ENCODE measurements around the gene EIF4G1. TPM values are rescaled to one million over a fixed set of nuclear protein-coding genes. Genes with fewer than 3 reads are reported as not detected.

Gene EIF4G1
- total RNA-seq, 1 experiment from 2014 or later: 496 TPM

DNA sequence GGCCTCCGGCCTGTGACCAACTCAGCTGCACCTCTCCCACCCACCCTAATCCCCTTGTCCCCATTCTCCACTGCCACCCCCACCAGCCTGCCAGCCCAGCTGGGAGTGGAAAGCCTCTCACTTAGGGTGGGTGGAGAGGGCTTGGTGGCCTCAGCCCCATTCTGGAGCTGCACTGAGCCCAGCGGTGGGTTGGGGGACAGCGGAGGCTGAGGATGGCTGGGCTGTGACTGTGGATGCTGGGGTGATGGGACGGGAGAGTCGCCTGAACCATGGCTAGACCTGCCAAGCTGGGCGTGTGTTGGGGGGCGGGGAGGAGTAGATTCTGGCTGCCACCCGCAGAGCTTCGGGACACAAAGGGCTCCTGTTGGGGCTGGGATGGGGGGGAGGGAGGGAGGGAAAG, 45.2 kb downstream of the EIF4G1 start:
- H3K79me2 ChIP-seq (ENCODE audit: insufficient read depth, low read length): peaks cover 28% of the 10 kb centered on the region
- no peaks in the 10 kb centered on the region for H3K9me3 ChIP-seq (ENCODE audit: control insufficient read depth in 1 of 2, insufficient read depth in 1 of 2, low read depth in 1 of 2, low read length in 2 of 2)
- no peaks in the 10 kb centered on the region for H3K9me2 ChIP-seq (ENCODE audit: insufficient read depth)
- no peak overlapping the region for H3K9ac ChIP-seq (ENCODE audit: low read length)
- no TSS peak for BruUV-seq (replicated peaks)
- no peaks in the 10 kb centered on the region for H4K20me1 ChIP-seq (ENCODE audit: insufficient read depth)
- no peak overlapping the region for H3K27ac ChIP-seq (ENCODE audit: low read depth, low read length)
- H3K4me3 ChIP-seq (replicated peaks in 1 of 2; ENCODE audit: low read depth in 1 of 2, low read length in 2 of 2): no peak overlapping the region
- H3K36me3 ChIP-seq (ENCODE audit: control insufficient read depth in 1 of 2, insufficient read depth in 2 of 2, low read length in 2 of 2): peaks cover 18 to 20% of the 10 kb centered on the region in 2 experiments; a peak in 3 of 4 replicates
- ChIA-PET POLR2A (interaction anchor here (0.6 to 1.5 kb wide), 2 partner anchors 13 to 1371 kb away, joined by 3 to 4 read pairs; no protein-coding TSS in a partner anchor), CTCF (no interaction called here), RAD21 (ENCODE audit: low non-redundant PET in 1 of 2, low total read pairs in 2 of 2, uncharacterized antibody in 2 of 2, unreplicated experiment in 2 of 2) (no interaction called here)
- H3K4me2 ChIP-seq (ENCODE audit: low read length): no peak overlapping the region
- peaks cover 7 to 27% of the 10 kb centered on the region in 2 experiments for H3K4me1 ChIP-seq (ENCODE audit: control insufficient read depth in 1 of 2, insufficient read depth in 2 of 2, low read length in 2 of 2)
- ATAC-seq (no peak), DNase-seq (ENCODE audit: low read depth, low spot score) (no peak)
- H2AFZ ChIP-seq (ENCODE audit: low read depth, low read length, poor library complexity, severe bottlenecking): no peak overlapping the region
- TF ChIP-seq FOSL1 (IDR thresholded peaks at IDR 0.05; ENCODE audit: low read depth) (no peak), JUND (IDR thresholded peaks at IDR 0.05) (no peak)
- intact Hi-C loops (cut with micrococcal nuclease): no loop called here
- no peaks in the 10 kb centered on the region for H3K27me3 ChIP-seq (ENCODE audit: insufficient read depth, low read length)

DNA sequence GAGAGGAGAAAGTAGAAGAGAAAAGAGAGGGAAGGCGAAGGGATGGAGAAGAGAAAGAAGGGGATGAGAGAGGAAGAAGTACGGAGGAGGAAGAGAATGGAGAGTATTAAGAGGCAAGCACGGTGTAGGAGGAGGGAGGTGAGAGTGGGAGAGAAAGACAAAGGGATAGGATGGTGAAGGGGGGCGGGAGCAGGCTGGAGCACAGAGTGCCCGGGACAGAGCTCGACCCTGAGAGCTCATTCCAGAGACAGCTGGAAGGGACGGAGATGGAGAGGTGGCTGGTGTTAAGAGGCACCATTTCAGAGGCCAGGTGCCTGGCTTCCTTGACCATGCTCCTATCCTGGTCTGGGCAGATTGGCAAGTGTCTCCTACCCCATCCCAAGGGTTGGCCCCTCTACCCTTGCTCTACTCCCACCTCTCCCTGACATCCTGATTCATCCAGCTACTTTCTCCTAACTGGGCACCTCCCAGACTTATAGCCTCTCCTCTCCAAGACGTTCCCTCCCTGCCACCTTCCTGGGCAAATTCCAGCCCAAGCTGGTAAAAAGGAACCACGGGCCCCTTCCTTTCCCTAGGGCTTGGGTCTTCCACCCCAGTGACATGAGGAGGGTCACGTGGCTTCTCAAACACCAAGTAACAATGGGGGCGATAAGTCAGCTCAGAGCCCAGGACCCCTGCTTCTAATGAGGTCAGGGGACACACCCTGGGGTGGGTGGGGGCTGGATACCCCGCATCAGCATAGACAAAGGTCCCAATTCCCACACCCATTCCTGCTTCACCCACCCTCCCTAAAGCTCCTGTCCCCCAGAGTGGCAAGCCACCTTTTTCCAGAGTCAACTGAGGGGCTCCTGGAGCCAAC, 45.9 kb downstream of the EIF4G1 start:
- H3K9me2 ChIP-seq (ENCODE audit: insufficient read depth): no peaks in the 10 kb centered on the region
- ChIA-PET RAD21 (ENCODE audit: low non-redundant PET in 1 of 2, low total read pairs in 2 of 2, uncharacterized antibody in 2 of 2, unreplicated experiment in 2 of 2) (no interaction called here), CTCF (interaction anchor here (0.6 to 1.4 kb wide), 2 partner anchors 11 to 892 kb away, joined by 3 read pairs; no protein-coding TSS in a partner anchor), POLR2A (interaction anchor here (0.9 to 1.9 kb wide), 2 partner anchors 15 to 154 kb away, joined by 3 to 5 read pairs; no protein-coding TSS in a partner anchor)
- H3K9ac ChIP-seq (ENCODE audit: low read length): peak overlapping the region; percentile 99
- H3K27ac ChIP-seq (ENCODE audit: low read depth, low read length): peak overlapping the region; percentile 96
- H3K4me2 ChIP-seq (ENCODE audit: low read length): peak overlapping the region; percentile 99
- no peak overlapping the region for H2AFZ ChIP-seq (ENCODE audit: low read depth, low read length, poor library complexity, severe bottlenecking)
- no peaks in the 10 kb centered on the region for H3K27me3 ChIP-seq (ENCODE audit: insufficient read depth, low read length)
- no TSS peak for BruUV-seq (replicated peaks)
- peak overlapping the region; percentile 95 to 96 for H3K4me3 ChIP-seq (replicated peaks in 1 of 2; ENCODE audit: low read depth in 1 of 2, low read length in 2 of 2)
- H3K4me1 ChIP-seq (ENCODE audit: control insufficient read depth in 1 of 2, insufficient read depth in 2 of 2, low read length in 2 of 2): peaks cover 9 to 25% of the 10 kb centered on the region in 2 experiments
- peaks cover 21% of the 10 kb centered on the region in 2 experiments; a peak in 3 of 4 replicates for H3K36me3 ChIP-seq (ENCODE audit: control insufficient read depth in 1 of 2, insufficient read depth in 2 of 2, low read length in 2 of 2)
- H4K20me1 ChIP-seq (ENCODE audit: insufficient read depth): no peaks in the 10 kb centered on the region
- intact Hi-C loops (cut with micrococcal nuclease): no loop called here
- H3K9me3 ChIP-seq (ENCODE audit: control insufficient read depth in 1 of 2, insufficient read depth in 1 of 2, low read depth in 1 of 2, low read length in 2 of 2): no peaks in the 10 kb centered on the region
- DNase-seq (ENCODE audit: low read depth, low spot score) (no peak), ATAC-seq (no peak)
- H3K79me2 ChIP-seq (ENCODE audit: insufficient read depth, low read length): peaks cover 35% of the 10 kb centered on the region
- TF ChIP-seq ZFX (IDR thresholded peaks at IDR 0.05) (no peak), CBX3 (IDR thresholded peaks at IDR 0.05; ENCODE audit: low read depth) (no peak), TCF7L2 (IDR thresholded peaks at IDR 0.05; ENCODE audit: borderline replicate concordance, extremely low read depth, insufficient read depth, insufficient read length) (no peak), YY1 (IDR thresholded peaks at IDR 0.05; ENCODE audit: extremely low read depth, insufficient replicate concordance, low read depth, low read length) (no peak), POLR2A (IDR thresholded peaks at IDR 0.05; ENCODE audit: borderline replicate concordance, extremely low read depth, insufficient read depth, insufficient read length) (no peak), EZH2 (IDR thresholded peaks at IDR 0.05) (no peak), SIN3A (IDR thresholded peaks at IDR 0.05; ENCODE audit: low read depth) (no peak), RAD21 (IDR thresholded peaks at IDR 0.05; ENCODE audit: low read depth) (no peak), JUND (IDR thresholded peaks at IDR 0.05) (no peak), ELF1 (IDR thresholded peaks at IDR 0.05; ENCODE audit: borderline replicate concordance, low read depth) (no peak), POLR2AphosphoS5 (IDR thresholded peaks at IDR 0.05; ENCODE audit: low read depth, low read length) (no peak)
- TF ChIP-seq, protein P1, sequence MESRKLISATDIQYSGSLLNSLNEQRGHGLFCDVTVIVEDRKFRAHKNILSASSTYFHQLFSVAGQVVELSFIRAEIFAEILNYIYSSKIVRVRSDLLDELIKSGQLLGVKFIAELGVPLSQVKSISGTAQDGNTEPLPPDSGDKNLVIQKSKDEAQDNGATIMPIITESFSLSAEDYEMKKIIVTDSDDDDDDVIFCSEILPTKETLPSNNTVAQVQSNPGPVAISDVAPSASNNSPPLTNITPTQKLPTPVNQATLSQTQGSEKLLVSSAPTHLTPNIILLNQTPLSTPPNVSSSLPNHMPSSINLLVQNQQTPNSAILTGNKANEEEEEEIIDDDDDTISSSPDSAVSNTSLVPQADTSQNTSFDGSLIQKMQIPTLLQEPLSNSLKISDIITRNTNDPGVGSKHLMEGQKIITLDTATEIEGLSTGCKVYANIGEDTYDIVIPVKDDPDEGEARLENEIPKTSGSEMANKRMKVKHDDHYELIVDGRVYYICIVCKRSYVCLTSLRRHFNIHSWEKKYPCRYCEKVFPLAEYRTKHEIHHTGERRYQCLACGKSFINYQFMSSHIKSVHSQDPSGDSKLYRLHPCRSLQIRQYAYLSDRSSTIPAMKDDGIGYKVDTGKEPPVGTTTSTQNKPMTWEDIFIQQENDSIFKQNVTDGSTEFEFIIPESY (IDR thresholded peaks at IDR 0.05; ENCODE audit: extremely low read depth, insufficient replicate concordance, low read length): no peak
- TF ChIP-seq, protein P2, sequence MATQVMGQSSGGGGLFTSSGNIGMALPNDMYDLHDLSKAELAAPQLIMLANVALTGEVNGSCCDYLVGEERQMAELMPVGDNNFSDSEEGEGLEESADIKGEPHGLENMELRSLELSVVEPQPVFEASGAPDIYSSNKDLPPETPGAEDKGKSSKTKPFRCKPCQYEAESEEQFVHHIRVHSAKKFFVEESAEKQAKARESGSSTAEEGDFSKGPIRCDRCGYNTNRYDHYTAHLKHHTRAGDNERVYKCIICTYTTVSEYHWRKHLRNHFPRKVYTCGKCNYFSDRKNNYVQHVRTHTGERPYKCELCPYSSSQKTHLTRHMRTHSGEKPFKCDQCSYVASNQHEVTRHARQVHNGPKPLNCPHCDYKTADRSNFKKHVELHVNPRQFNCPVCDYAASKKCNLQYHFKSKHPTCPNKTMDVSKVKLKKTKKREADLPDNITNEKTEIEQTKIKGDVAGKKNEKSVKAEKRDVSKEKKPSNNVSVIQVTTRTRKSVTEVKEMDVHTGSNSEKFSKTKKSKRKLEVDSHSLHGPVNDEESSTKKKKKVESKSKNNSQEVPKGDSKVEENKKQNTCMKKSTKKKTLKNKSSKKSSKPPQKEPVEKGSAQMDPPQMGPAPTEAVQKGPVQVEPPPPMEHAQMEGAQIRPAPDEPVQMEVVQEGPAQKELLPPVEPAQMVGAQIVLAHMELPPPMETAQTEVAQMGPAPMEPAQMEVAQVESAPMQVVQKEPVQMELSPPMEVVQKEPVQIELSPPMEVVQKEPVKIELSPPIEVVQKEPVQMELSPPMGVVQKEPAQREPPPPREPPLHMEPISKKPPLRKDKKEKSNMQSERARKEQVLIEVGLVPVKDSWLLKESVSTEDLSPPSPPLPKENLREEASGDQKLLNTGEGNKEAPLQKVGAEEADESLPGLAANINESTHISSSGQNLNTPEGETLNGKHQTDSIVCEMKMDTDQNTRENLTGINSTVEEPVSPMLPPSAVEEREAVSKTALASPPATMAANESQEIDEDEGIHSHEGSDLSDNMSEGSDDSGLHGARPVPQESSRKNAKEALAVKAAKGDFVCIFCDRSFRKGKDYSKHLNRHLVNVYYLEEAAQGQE (IDR thresholded peaks at IDR 0.05; ENCODE audit: low read depth): no peak

Data from HCT116 (cell line).